Activated CD4-positive, CD25-positive, alpha-beta regulatory T cell treated with anti-CD3 and anti-CD28 coated beads, Interleukin-2, amount 50 U/mL, for 24 hours (primary cell): ENCODE results near the gene CCDC188.

ENCODE experiments used
- ATAC-seq, 2 donors: fragments of 150-1000 bp; cut with Tn5 transposase; one replicate each; pipeline ENCODE4 v1.10.0; 2021; ENCODE audit warnings: mild to moderate bottlenecking in 1 of 2, moderate library complexity in 1 of 2

CCDC188 gene

GRCh38 chr22:20116376-20116950 lies 34.4 kb downstream of the CCDC188 start:
- no peak for ATAC-seq

- ATAC-seq: no peak
These were observed 35.0 kb downstream of the CCDC188 start, which contains the start of gene RANBP1 for GRCh38 chr22:20115691-20116375. RANBP1 (plus strand) TSS chr22:20116104; CDS start chr22:20116185, 81 bp downstream.

- no peak for ATAC-seq
These were observed 36.1 kb downstream of the CCDC188 start for GRCh38 chr22:20114506-20115475.

- no peak for ATAC-seq
These were observed 37.1 kb downstream of the CCDC188 start for GRCh38 chr22:20113551-20114310.

GRCh38 chr22:20112623-20113511 lies 38.0 kb downstream of the CCDC188 start:
- ATAC-seq: no peak

- ATAC-seq: no peak
These were observed 38.9 kb downstream of the CCDC188 start for GRCh38 chr22:20111689-20112622.

GRCh38 chr22:20111045-20111688 lies 39.7 kb downstream of the CCDC188 start:
- peak; percentile 70 to 72 for ATAC-seq

GRCh38 chr22:20110359-20110985 lies 40.4 kb downstream of the CCDC188 start:
- ATAC-seq: no peak

- ATAC-seq: no peak
These were observed 41.2 kb downstream of the CCDC188 start for GRCh38 chr22:20109411-20110358.

GRCh38 chr22:20108757-20109230 lies 42.1 kb downstream of the CCDC188 start:
- no peak for ATAC-seq

- no peak for ATAC-seq
These were observed 42.7 kb downstream of the CCDC188 start for GRCh38 chr22:20107951-20108756.

GRCh38 chr22:20107471-20107901 lies 43.4 kb downstream of the CCDC188 start:
- ATAC-seq: no peak

GRCh38 chr22:20106849-20107237 lies 44.0 kb downstream of the CCDC188 start:
- ATAC-seq: no peak

- ATAC-seq: no peak
These were observed 44.5 kb downstream of the CCDC188 start for GRCh38 chr22:20106205-20106848.

GRCh38 chr22:20105456-20106204 lies 45.2 kb downstream of the CCDC188 start:
- ATAC-seq: no peak
